Panc1 (cell line): ENCODE results near the gene ZNF76. TPM values are rescaled to one million over a fixed set of nuclear protein-coding genes. Genes with fewer than 3 reads are reported as not detected.

Experiments used
- ATAC-seq: fragments of 200-7000 bp; cut with Tn5 transposase; 2 replicates; pipeline ENCODE4 v1.9.1; 2020; ENCODE audit warnings: mild to moderate bottlenecking, moderate library complexity
- Bru-seq: library from RNA; stranded (reverse); fragments of 400-500 nt; gene quantifications from one replicate; lab custom pipeline; 2021; lab: Mats Ljungman, UMichigan
- BruChase-seq, 2 experiments: library from RNA; stranded (reverse); fragments of 400-500 nt; gene quantifications; one replicate each; lab custom pipeline; 2021; lab: Mats Ljungman, UMichigan
- BruUV-seq: library from RNA; stranded (reverse); fragments of 400-500 nt; replicated peaks from 2 replicates; lab custom pipeline; 2021; lab: Mats Ljungman, UMichigan
- CTCF ChIA-PET: fragments of 300-600 bp; sonication (Branson Sonifier 250); formaldehyde crosslinking; loops from one replicate; lab custom pipeline; 2022; ENCODE audit warnings: antibody characterized with exemption; lab: Charles Lee
- POLR2A ChIA-PET: fragments of 300-600 bp; sonication (Branson Sonifier 250); formaldehyde crosslinking; loops from one replicate; lab custom pipeline; 2022; ENCODE audit warnings: antibody characterized with exemption; lab: Charles Lee
- DNase-seq: peaks from one replicate; pipeline ENCODE4 v3.0.0-alpha.2; 2010; ENCODE audit warnings: low read depth, low spot score
- H3K27ac ChIP-seq: 2 replicates; pipeline ENCODE4 v1.5.1; 2011; ENCODE audit warnings: mild to moderate bottlenecking, low read length, inconsistent platforms
- H3K27me3 ChIP-seq: fragments of 200-500 bp; sonication (Bioruptor generic); 2 replicates; pipeline ENCODE4 v1.6.0; 2014; ENCODE audit warnings: low read length, inconsistent platforms; ENCODE audit not compliant: control insufficient read depth, insufficient read depth
- H3K36me3 ChIP-seq: fragments of 200-500 bp; sonication (Bioruptor generic); 2 replicates; pipeline ENCODE4 v1.5.1; 2014; ENCODE audit warnings: inconsistent platforms, mild to moderate bottlenecking, low read length, moderate library complexity; ENCODE audit not compliant: control insufficient read depth, insufficient read depth
- H3K4me1 ChIP-seq: 2 replicates; pipeline ENCODE4 v1.5.1; 2011; ENCODE audit warnings: inconsistent platforms, mild to moderate bottlenecking, low read length, moderate library complexity; ENCODE audit not compliant: control insufficient read depth, insufficient read depth
- H3K4me3 ChIP-seq, 2 experiments: 2 replicates each; pipeline ENCODE4 v1.5.1; 2011 to 2012; ENCODE audit warnings: low read depth in 2 of 2, low read length in 2 of 2, mild to moderate bottlenecking in 2 of 2, inconsistent platforms in 1 of 2, moderate library complexity in 1 of 2
- H3K9me3 ChIP-seq: fragments of 200-500 bp; sonication (Bioruptor generic); 2 replicates; pipeline ENCODE4 v1.5.1; 2014; ENCODE audit warnings: low read depth, mild to moderate bottlenecking, inconsistent platforms, low read length, moderate library complexity; ENCODE audit not compliant: control insufficient read depth, insufficient read depth
- POLR2AphosphoS5 ChIP-seq: IDR thresholded peaks from 2 replicates; pipeline ENCODE4 v1.6.1; 2012; ENCODE audit warnings: mild to moderate bottlenecking, low read depth, low read length, moderate library complexity
- SIN3A ChIP-seq: IDR thresholded peaks from 2 replicates; pipeline ENCODE4 v1.6.1; 2012; ENCODE audit warnings: low read depth, mild to moderate bottlenecking, low read length, moderate library complexity, borderline replicate concordance; ENCODE audit not compliant: insufficient read depth
- TCF7L2 ChIP-seq: IDR thresholded peaks from 2 replicates; pipeline ENCODE4 v1.6.1; 2011; ENCODE audit warnings: mild to moderate bottlenecking, low read depth, low read length, inconsistent platforms
- in situ Hi-C: cut with HindIII; loops from 2 replicates; pipeline ENCODE4 v1.10.0; 2016; ENCODE audit warnings: low sequenced_read_pairs, low pct_unique_long_range_greater_than_20kb
- intact Hi-C: fragments of 100-400 bp; cut with micrococcal nuclease; formaldehyde crosslinking; loops from one replicate; pipeline ENCODE4 v1.10.0; 2022; ENCODE audit not compliant: unreplicated experiment
- long read RNA-seq: library from polyadenylated mRNA; unstranded; transcript quantifications from one replicate; pipeline ENCODE4 v2.0.0, GENCODE V29; 2021; ENCODE audit not compliant: unreplicated experiment
- polyA plus RNA-seq: library from polyadenylated mRNA; unstranded; fragments of >200 nt; gene quantifications from one replicate; pipeline ENCODE4 v1.2.1, GENCODE V29; 2012; ENCODE audit warnings: missing spikeins; ENCODE audit not compliant: insufficient read length
- total RNA-seq: library from RNA; stranded (reverse); gene quantifications from one replicate; pipeline ENCODE4 v1.2.1, GENCODE V29; 2021; ENCODE audit not compliant: unreplicated experiment
- TF ChIP-seq, protein P1 (sequence below), 2 experiments: IDR thresholded peaks; 2 replicates each; pipeline ENCODE4 v1.6.1; 2011 to 2012; ENCODE audit warnings: low read depth in 2 of 2, control low read depth in 1 of 2, low read length in 1 of 2, mild to moderate bottlenecking in 1 of 2, moderate library complexity in 1 of 2; ENCODE audit not compliant: insufficient read depth in 1 of 2
- TF ChIP-seq, protein P2 (sequence below): fragments of 450-650 bp; IDR thresholded peaks from 2 replicates; pipeline ENCODE4 v1.5.1; 2017; ENCODE audit warnings: mild to moderate bottlenecking

Gene ZNF76
- total RNA-seq (41.5 TPM), Bru-seq, nascent RNA (percentile 70 among the genes with signal in this experiment), BruChase-seq, experiment 1, labeled RNA remaining after a 2-hour chase (percentile 70 among the genes with signal in this experiment), BruChase-seq, experiment 2, labeled RNA remaining after a 6-hour chase (percentile 70 among the genes with signal in this experiment)
- 43.6 TPM for polyA plus RNA-seq
- long read RNA-seq, transcript ZNF76-202 (13 exons, 2,447 nt), result major isoform, 8 of 54 reads
- long read RNA-seq, partial matches to known transcripts, result 24 of 54 reads
- long read RNA-seq, other reads (novel, unspliced or antisense), result 17 of 54 reads

DNA sequence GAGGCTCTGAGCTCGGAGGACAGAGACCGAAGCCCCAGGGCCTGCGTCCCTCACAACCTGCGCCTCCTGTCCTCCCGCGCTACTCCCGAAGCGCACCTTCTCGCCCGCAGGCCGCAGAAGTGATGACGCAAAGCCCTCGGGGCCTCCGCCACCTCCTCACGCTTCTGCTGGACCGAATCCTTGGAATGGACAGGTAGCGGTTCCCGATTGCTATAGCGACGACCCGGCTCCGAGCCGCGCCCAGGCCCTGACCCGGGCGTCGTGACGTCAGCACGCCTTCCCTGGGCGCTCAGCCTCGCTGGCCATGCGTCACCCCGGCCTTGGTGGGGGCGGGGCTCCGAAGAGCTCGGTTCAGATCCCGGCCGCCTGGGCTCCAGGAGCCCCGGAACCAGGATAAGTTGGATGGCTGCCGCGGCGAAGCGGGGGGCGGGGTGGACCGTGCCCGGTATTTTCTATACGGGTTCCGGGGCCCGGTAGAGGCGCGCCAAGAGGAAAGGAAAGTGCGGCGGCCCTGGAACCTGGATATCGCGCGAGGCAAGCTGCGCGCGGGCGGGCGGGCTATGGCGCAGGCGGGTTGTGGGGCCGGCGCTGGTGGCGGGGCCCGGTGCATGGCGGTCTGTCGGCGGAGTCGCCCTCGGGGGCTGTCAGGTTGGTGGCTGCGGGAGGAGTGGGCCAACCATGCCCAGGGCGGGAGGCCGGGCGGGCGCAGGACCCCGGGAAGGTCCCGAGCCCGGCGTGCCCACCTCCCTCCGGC is at the start of gene ZNF76:
Gene ZNF76 (plus strand): TSS at position 542 of the 754 bp plus-strand sequence. CDS start 21,417 bp downstream, outside the sequence.
- POLR2A ChIA-PET, result interaction anchor here (1.1 kb wide), 1 partner anchor 371 kb away, joined by 3 read pairs; the partner anchor contains the start of gene TAF11
- peak within 1 kb of the TSS; percentile 99 for H3K27ac ChIP-seq
- in situ Hi-C loops, result no loop called here
- peak within 1 kb of the TSS; percentile 74 to 82 for H3K4me3 ChIP-seq
- intact Hi-C loops, result no loop called here
- TF ChIP-seq POLR2AphosphoS5 (peak; percentile 81), SIN3A (peak; percentile 79), TCF7L2 (peak; percentile 71)
- TF ChIP-seq, protein P1, sequence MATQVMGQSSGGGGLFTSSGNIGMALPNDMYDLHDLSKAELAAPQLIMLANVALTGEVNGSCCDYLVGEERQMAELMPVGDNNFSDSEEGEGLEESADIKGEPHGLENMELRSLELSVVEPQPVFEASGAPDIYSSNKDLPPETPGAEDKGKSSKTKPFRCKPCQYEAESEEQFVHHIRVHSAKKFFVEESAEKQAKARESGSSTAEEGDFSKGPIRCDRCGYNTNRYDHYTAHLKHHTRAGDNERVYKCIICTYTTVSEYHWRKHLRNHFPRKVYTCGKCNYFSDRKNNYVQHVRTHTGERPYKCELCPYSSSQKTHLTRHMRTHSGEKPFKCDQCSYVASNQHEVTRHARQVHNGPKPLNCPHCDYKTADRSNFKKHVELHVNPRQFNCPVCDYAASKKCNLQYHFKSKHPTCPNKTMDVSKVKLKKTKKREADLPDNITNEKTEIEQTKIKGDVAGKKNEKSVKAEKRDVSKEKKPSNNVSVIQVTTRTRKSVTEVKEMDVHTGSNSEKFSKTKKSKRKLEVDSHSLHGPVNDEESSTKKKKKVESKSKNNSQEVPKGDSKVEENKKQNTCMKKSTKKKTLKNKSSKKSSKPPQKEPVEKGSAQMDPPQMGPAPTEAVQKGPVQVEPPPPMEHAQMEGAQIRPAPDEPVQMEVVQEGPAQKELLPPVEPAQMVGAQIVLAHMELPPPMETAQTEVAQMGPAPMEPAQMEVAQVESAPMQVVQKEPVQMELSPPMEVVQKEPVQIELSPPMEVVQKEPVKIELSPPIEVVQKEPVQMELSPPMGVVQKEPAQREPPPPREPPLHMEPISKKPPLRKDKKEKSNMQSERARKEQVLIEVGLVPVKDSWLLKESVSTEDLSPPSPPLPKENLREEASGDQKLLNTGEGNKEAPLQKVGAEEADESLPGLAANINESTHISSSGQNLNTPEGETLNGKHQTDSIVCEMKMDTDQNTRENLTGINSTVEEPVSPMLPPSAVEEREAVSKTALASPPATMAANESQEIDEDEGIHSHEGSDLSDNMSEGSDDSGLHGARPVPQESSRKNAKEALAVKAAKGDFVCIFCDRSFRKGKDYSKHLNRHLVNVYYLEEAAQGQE (IDR thresholded peaks at IDR 0.05; ENCODE audit: insufficient read depth in 1 of 2, low read depth in 2 of 2, low read length in 1 of 2), result 0 out of 4 replicates have a peak, but pooled peaks of 1 of the 2 experiments have one; percentile 27
- TF ChIP-seq, protein P2, sequence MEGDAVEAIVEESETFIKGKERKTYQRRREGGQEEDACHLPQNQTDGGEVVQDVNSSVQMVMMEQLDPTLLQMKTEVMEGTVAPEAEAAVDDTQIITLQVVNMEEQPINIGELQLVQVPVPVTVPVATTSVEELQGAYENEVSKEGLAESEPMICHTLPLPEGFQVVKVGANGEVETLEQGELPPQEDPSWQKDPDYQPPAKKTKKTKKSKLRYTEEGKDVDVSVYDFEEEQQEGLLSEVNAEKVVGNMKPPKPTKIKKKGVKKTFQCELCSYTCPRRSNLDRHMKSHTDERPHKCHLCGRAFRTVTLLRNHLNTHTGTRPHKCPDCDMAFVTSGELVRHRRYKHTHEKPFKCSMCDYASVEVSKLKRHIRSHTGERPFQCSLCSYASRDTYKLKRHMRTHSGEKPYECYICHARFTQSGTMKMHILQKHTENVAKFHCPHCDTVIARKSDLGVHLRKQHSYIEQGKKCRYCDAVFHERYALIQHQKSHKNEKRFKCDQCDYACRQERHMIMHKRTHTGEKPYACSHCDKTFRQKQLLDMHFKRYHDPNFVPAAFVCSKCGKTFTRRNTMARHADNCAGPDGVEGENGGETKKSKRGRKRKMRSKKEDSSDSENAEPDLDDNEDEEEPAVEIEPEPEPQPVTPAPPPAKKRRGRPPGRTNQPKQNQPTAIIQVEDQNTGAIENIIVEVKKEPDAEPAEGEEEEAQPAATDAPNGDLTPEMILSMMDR, result no peak
- CTCF ChIA-PET, result interaction anchor here (0.5 to 1.6 kb wide), 3 partner anchors 19 to 54 kb away, joined by 3 read pairs; no protein-coding TSS in a partner anchor
- DNase-seq, result peak; percentile 72
- no peaks in the 10 kb centered on the region for H3K36me3 ChIP-seq
- no peaks in the 10 kb centered on the region for H3K27me3 ChIP-seq
- H3K9me3 ChIP-seq, result no peaks in the 10 kb centered on the region
- H3K4me1 ChIP-seq, result peaks cover 20% of the 10 kb centered on the region
- peak; percentile 98 for ATAC-seq
- no TSS peak for BruUV-seq

DNA sequence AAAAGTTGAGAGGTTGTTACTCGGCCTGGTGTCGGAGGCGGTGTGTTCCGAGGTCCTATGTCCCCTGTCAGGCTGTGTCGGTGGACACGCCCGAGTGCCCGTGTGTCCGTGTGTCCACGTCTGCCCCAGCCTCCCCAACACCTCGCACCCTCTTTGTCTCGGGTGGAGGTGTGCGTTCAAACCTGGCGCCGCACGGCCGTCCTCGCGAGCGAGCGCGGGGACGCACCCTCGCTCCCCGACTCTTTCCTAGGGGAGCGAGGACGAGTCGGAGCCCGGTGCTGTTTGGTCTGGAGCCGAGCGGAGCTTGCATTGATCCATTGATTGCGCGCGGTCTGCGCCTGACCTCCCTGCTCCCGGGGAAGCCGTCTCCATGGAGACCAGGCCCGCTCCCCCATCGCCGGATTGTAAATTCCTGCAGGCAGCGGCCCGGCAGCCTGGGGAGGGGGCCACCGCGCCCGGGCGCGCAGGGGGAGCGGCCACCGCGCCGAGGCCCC is 46.2 kb upstream of the ZNF76 start:
- no TSS peak for BruUV-seq
- in situ Hi-C loops (no loop called here), intact Hi-C loops (no loop called here)
- Histone ChIP-seq H3K4me1 (peaks cover 10% of the 10 kb centered on the region; the same call in 1 of the 2 replicates), H3K27me3 (no peaks in the 10 kb centered on the region; the same call in 1 of the 2 replicates), H3K36me3 (no peaks in the 10 kb centered on the region), H3K4me3 (peak overlapping the region; percentile 49 to 53), H3K9me3 (no peaks in the 10 kb centered on the region), H3K27ac (no peak overlapping the region)
- DNase-seq (no peak), ATAC-seq (no peak)
- ChIA-PET POLR2A (no interaction called here), CTCF (no interaction called here)
- TF ChIP-seq, protein P1 (IDR thresholded peaks at IDR 0.05; ENCODE audit: insufficient read depth in 1 of 2, low read depth in 2 of 2, low read length in 1 of 2), result no peak
- no peak for TF ChIP-seq POLR2AphosphoS5
- TF ChIP-seq, protein P2, result no peak
- TF ChIP-seq TCF7L2, result no peak
- no peak for TF ChIP-seq SIN3A
